NCI-H1417 (cell line): Measurements from ENCODE around the gene EEF2.
"Not testable (repeated sequence)": the region's sequence is repeated elsewhere in the genome, so short reads cannot be mapped to it uniquely, and the experiment has no call there.

ENCODE experiments used
- DNase-seq, 3 experiments: peaks; one replicate each; lab custom pipeline; 2025; lab: John Stamatoyannopoulos, UW

Gene EEF2

GRCh38 chr19:4014541-4015491 is 29.6 kb upstream of the EEF2 start:
- DNase-seq: peak in 2 of 3 experiments; percentile 23 to 39

GRCh38 chr19:4013886-4014540 is 28.8 kb upstream of the EEF2 start:
- DNase-seq: no peak

GRCh38 chr19:4012975-4013634 is 27.8 kb upstream of the EEF2 start:
- no peak for DNase-seq

- peak in 2 of 3 experiments; percentile 72 to 86 for DNase-seq
Observed at GRCh38 chr19:4012092-4012974, 27.1 kb upstream of the EEF2 start.

GRCh38 chr19:4011430-4011829 is 26.2 kb upstream of the EEF2 start:
- DNase-seq: not testable (repeated sequence)

- no peak for DNase-seq
Observed at GRCh38 chr19:4010808-4011110, 25.5 kb upstream of the EEF2 start.

GRCh38 chr19:4009990-4010807 is 24.9 kb upstream of the EEF2 start:
- no peak for DNase-seq

GRCh38 chr19:4007836-4008539 is 22.7 kb upstream of the EEF2 start:
- peak in 2 of 3 experiments; percentile 39 to 41 for DNase-seq

- DNase-seq: peak; percentile 98 to 99 (median 99)
Observed at GRCh38 chr19:4007021-4007835, 22.0 kb upstream of the EEF2 start, which contains the start of gene PIAS4. TSS of gene PIAS4 (plus strand) at chr19:4007736. CDS start at chr19:4007761, 25 bp downstream.

- not testable (repeated sequence) for DNase-seq
Observed at GRCh38 chr19:4005436-4005835, 20.2 kb upstream of the EEF2 start.

GRCh38 chr19:4000798-4001197 is 15.5 kb upstream of the EEF2 start:
- DNase-seq: not testable (repeated sequence)

- not testable (repeated sequence) for DNase-seq
Observed at GRCh38 chr19:3998667-3999412, 13.6 kb upstream of the EEF2 start.

- DNase-seq: no peak
Observed at GRCh38 chr19:3995607-3996006, 10.3 kb upstream of the EEF2 start.

- no peak for DNase-seq
Observed at GRCh38 chr19:3990815-3991117, 5.5 kb upstream of the EEF2 start.

GRCh38 chr19:3987619-3988371 is 2.5 kb upstream of the EEF2 start:
- DNase-seq: peak; percentile 82 to 95 (median 93)

GRCh38 chr19:3986260-3987041 is 1.2 kb upstream of the EEF2 start:
- peak; percentile 85 to 92 (median 91) for DNase-seq

GRCh38 chr19:3985643-3986259 is 488 bp upstream of the EEF2 start:
- DNase-seq: no peak
